ENCODE measurements around the gene STPG3. TPM values are rescaled to one million over a fixed set of nuclear protein-coding genes. Genes with fewer than 3 reads are reported as not detected.

Gene STPG3
- total and polyA plus RNA-seq, 9 of the 15 experiments (the other 6 are each of a cell fraction or from before 2014, with no cell fraction given), result not detected

DNA sequence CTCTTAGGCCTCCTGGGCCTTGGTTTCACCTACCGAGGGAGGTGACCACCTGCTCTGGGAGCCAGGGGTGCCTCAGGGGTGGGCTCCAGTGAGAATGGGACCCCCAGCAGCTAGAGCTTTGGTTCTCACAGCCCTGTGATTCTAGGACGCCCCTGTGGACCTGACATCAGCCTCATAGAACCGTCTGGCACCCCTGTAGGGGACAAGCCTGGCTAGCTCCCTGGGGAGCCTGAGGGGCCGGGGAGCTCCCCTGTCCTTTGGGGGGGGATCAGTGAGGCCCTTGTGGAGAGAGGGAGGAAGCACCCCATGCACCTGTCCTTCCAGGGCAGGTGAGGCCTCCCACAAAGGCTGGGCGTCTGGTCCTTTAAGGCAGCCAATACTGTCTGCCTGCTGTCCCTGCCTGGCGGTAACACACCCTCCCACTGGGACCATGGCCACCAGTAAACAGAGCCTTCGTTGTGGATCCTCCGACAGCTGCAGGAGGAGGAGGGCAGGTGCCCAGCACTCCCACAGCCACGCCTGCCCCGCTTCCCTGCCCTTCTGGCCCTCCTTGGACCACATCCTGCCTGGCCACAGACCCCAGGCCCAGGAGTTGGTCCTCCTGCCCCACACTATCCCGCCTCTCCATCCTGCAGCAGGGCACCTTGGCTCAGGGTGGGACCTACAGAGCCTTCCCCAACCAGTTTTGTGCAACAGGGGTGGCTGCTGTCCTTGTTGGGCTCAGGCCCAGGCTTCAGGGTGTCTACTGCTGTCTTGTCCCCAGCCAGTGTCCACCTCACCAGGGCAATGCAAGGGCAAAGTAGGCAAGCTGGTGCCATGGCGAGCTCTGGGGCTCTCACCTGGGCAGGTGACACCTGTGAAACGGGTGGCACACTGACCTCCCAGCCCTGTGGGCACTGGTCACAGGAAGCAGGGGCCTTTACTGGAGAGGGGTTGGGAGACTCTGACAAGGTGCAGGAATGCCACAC is 13.0 kb upstream of the STPG3 start (continued):
- TF ChIP-seq RBM39 (optimal IDR thresholded peaks at IDR 0.05; ENCODE audit: low read depth, low read length) (no peak), KDM5B (IDR thresholded peaks at IDR 0.05; ENCODE audit: insufficient replicate concordance, low read depth, low read length) (no peak), JUN (IDR thresholded peaks at IDR 0.05; ENCODE audit: borderline replicate concordance, low read depth, low read length) (no peak), JUN (CRISPR knock-in tag; IDR thresholded peaks at IDR 0.05; ENCODE audit: borderline replicate concordance) (no peak), SMARCA5 (IDR thresholded peaks at IDR 0.05) (no peak), ZNF644 (tag; IDR thresholded peaks at IDR 0.05; ENCODE audit: low read depth) (no peak), POLR2G (IDR thresholded peaks at IDR 0.05; ENCODE audit: low read depth, low read length) (peak; percentile 30; the same call in 1 of the 2 replicates), RB1 (IDR thresholded peaks at IDR 0.05; ENCODE audit: low read depth) (no peak), DACH1 (IDR thresholded peaks at IDR 0.05; ENCODE audit: partially characterized antibody) (no peak), L3MBTL2 (IDR thresholded peaks at IDR 0.05) (no peak)
- TF ChIP-seq, protein P1, sequence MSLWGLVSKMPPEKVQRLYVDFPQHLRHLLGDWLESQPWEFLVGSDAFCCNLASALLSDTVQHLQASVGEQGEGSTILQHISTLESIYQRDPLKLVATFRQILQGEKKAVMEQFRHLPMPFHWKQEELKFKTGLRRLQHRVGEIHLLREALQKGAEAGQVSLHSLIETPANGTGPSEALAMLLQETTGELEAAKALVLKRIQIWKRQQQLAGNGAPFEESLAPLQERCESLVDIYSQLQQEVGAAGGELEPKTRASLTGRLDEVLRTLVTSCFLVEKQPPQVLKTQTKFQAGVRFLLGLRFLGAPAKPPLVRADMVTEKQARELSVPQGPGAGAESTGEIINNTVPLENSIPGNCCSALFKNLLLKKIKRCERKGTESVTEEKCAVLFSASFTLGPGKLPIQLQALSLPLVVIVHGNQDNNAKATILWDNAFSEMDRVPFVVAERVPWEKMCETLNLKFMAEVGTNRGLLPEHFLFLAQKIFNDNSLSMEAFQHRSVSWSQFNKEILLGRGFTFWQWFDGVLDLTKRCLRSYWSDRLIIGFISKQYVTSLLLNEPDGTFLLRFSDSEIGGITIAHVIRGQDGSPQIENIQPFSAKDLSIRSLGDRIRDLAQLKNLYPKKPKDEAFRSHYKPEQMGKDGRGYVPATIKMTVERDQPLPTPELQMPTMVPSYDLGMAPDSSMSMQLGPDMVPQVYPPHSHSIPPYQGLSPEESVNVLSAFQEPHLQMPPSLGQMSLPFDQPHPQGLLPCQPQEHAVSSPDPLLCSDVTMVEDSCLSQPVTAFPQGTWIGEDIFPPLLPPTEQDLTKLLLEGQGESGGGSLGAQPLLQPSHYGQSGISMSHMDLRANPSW (CRISPR knock-in tag; IDR thresholded peaks at IDR 0.05), result no peak
- TF ChIP-seq, protein P2, sequence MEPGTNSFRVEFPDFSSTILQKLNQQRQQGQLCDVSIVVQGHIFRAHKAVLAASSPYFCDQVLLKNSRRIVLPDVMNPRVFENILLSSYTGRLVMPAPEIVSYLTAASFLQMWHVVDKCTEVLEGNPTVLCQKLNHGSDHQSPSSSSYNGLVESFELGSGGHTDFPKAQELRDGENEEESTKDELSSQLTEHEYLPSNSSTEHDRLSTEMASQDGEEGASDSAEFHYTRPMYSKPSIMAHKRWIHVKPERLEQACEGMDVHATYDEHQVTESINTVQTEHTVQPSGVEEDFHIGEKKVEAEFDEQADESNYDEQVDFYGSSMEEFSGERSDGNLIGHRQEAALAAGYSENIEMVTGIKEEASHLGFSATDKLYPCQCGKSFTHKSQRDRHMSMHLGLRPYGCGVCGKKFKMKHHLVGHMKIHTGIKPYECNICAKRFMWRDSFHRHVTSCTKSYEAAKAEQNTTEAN (CRISPR knock-in tag; IDR thresholded peaks at IDR 0.05), result no peak
- TF ChIP-seq, protein P3, sequence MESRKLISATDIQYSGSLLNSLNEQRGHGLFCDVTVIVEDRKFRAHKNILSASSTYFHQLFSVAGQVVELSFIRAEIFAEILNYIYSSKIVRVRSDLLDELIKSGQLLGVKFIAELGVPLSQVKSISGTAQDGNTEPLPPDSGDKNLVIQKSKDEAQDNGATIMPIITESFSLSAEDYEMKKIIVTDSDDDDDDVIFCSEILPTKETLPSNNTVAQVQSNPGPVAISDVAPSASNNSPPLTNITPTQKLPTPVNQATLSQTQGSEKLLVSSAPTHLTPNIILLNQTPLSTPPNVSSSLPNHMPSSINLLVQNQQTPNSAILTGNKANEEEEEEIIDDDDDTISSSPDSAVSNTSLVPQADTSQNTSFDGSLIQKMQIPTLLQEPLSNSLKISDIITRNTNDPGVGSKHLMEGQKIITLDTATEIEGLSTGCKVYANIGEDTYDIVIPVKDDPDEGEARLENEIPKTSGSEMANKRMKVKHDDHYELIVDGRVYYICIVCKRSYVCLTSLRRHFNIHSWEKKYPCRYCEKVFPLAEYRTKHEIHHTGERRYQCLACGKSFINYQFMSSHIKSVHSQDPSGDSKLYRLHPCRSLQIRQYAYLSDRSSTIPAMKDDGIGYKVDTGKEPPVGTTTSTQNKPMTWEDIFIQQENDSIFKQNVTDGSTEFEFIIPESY (CRISPR knock-in tag; IDR thresholded peaks at IDR 0.05), result peak; percentile 90
- TF ChIP-seq, protein P4, sequence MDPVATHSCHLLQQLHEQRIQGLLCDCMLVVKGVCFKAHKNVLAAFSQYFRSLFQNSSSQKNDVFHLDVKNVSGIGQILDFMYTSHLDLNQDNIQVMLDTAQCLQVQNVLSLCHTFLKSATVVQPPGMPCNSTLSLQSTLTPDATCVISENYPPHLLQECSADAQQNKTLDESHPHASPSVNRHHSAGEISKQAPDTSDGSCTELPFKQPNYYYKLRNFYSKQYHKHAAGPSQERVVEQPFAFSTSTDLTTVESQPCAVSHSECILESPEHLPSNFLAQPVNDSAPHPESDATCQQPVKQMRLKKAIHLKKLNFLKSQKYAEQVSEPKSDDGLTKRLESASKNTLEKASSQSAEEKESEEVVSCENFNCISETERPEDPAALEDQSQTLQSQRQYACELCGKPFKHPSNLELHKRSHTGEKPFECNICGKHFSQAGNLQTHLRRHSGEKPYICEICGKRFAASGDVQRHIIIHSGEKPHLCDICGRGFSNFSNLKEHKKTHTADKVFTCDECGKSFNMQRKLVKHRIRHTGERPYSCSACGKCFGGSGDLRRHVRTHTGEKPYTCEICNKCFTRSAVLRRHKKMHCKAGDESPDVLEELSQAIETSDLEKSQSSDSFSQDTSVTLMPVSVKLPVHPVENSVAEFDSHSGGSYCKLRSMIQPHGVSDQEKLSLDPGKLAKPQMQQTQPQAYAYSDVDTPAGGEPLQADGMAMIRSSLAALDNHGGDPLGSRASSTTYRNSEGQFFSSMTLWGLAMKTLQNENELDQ (CRISPR knock-in tag; IDR thresholded peaks at IDR 0.05; ENCODE audit: borderline replicate concordance), result no peak
